ENCODE data around the gene NPTN. TPM values are rescaled to one million over a fixed set of nuclear protein-coding genes. Genes with fewer than 3 reads are reported as not detected.
"Not testable (repeated sequence)": the region's sequence is repeated elsewhere in the genome, so short reads cannot be mapped to it uniquely, and the experiment has no call there.

Gene NPTN
- total RNA-seq, 1 donor from 2014 or later = 98.5 TPM

DNA sequence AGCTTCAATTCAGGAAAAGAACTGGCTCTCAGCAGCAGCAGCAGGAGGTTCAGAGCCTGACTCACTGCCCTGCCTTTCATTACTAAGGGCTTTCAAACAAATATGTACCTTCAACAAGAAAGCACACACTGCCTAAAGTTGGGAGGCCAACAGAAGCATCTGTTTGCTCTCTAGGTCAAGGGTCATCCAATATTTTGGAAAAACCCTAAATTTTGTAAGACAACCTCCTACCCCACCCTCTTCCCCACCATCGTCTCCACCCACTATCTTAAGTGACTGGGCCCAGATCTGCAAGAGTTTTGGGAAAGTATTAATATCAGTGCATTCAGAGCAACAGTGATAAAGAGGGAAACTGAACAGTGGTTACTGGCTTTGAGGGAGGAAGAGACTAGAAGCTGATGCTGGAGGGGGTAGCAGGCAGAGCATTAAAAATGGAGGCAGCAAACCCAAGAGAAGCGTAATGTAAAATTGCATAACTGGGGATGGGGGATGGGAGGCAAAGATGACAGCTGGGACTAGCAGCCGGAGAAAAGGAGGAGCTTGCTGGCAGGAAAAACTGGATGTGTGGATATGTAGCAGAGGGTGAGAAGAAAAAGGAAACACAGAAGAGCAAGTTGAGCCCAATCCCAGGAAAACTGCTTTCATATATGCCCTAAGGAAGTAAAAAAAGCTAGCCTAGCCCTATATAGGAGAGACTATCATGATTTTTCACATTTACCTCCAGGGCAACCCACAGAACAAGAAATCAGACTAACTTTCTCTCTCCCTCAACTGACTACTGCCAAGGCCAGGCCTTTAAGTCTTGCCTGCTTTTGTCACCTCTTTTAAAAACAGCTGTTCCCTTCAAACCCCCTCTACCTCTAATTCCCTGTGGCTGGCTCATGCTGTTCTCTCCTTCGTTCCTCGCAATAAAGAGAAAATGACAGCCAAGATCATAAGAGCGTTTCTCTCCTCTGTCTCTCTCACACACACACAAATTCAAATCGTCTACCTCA, 31.4 kb downstream of the NPTN start:
- peak; percentile 87 for DNase-seq (ENCODE audit: low read depth)

DNA sequence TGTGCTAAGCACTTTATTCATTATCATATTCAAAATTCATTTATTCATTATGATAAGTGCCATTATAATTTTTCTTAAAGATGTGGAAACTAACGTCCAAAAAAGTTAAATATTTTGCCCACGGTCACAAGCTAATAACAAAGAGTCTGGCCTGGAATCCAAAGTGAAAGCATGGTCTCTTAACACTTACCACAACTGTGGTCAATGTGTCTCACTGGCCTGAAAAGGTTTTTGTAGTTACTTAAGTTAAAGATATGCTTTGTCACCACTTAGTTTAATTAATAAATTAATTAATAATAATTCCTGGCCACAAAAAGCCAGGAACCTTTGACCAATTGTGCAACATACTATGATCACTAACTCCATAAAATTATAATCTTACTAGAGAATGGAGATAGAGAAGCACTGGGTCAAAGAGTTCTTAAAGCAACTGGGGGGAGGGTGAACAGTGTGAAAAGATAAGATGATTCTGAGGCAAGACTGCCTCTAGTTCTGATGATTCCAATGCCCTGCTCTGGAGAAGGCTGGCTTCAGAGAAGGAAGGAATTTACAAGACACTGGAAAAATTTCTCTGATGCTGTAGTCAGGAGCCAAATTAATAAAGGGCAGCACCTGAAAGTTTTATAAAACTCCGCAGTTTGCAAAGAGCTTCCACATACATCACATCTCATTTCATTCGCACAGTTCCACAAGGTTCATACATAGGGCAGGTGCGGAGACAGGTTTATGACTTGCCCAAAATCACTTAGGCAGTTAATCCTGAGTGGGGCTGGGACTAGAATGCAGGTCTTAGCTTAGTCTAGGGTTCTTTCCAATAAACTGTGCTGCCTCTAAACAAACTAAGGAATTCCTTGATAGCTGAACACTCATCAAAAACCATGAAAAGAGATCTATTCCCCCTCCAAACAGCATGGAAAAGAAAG, 32.5 kb downstream of the NPTN start:
- DNase-seq (ENCODE audit: low read depth) = no peak

DNA sequence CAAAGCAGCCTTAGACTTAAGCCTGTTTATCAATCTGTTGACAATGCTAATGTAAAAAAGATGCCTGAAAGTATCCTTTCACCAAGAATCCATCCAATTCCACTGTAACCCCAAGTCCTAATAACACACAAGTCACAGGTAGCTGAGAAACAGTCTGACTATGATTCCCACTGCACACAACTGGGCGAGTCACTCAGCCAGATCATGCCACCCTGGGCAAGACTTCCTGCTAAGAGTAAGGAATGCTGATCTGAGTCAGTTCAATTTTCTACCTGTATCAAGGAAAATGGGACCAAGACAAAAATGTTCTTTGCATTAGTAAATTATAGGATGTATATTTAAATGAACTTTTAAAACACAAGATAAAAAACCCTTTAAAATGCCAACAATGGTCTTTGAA, 33.3 kb downstream of the NPTN start:
- DNase-seq (ENCODE audit: low read depth) = no peak

DNA sequence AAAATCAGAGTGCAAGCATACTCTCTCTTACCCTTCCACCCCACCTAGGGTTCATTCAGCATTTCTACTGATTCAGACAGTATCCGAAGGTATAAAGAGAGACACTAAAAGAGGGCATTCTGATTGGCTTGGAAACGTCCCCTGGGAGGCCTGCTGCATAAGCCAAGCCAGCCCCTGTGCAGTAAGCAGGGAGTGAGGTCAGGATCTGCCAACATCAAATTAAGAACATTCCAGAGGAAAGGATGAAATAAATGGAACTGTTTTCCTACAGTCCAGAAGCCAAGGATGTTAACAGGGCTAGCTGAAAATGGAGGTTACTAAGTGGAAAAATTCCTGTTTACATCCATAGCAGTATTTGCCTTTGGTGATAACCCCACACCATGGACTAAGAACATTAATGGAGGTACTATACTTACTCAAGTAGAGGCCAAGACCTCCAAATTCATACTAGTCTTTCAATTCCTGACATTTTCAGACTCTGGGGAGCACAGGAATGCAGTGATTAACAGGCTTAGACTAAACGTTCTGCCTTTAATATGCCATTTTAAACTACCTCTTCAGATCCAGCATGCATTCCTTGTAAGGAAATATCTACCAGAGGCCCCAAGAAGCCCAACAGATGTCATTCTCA, 34.5 kb downstream of the NPTN start:
- DNase-seq (ENCODE audit: low read depth) = no peak

DNA sequence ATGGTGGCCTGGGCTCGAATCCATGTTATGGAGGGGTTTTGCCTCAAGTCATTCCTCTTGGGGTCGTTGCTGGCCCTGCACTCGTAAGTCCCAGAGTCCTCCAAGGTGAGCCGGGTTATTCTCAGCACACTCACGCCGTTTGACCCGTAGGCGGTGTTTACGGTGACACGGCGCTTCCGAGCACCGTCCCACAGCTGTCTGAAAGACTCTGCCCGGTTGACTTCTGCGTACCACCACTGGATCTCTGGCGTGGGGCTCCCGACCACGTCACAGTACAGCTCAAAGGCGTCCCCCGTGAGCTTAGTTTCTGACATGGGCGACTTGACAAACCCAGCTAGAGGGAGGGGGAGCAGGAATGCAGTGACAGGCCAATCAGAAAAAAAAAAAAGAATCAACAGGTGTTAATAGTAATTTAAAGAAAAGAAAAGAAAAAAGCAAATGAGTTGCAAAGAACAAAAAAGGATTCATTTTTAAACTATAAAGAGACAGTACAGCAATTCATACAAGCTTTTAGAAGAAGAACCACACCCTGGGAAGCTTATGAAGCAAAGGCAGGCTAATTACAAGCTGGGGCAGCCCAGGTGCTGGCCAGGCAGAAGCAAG, 36.1 kb downstream of the NPTN start:
- no peak for DNase-seq (ENCODE audit: low read depth)

DNA sequence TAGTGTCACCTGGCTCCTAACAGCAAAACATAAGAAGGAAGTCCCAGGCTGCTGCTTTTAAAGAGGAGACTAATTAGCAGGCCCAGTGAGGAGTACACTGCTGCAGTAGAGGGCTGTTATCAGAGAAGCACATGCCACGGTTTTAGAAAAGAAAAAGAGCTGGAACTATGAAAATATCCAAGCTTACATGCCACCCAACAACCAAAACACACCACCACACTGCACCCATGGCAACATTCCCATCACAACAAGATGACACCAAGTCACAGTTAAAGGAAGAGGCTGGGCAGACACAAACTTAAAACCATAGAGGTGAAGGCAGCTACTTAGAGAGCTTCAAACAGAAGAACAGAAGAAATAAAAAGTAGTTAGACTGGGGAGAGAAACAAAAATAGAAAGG, 37.0 kb downstream of the NPTN start:
- DNase-seq (ENCODE audit: low read depth) = peak; percentile 14

DNA sequence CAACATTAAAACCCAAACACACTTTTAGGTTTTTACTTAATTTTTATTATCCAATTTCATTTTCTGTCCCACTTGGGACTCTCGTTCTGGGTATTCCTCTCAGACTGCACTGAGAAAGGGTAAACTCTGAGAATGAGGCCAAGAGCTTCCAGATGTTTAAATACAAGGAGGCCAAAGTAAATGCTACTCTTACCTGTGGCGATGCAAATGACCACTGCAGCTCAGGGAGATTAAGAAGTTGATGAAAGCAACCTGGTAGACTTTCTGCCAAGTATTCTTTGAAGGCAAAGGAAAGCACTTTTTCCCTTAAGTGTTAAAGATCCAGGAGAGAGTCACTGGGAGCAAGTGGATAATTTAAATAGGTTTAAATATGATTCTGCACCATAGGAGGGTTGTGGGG, 39.1 kb downstream of the NPTN start:
- DNase-seq (ENCODE audit: low read depth) = no peak

DNA sequence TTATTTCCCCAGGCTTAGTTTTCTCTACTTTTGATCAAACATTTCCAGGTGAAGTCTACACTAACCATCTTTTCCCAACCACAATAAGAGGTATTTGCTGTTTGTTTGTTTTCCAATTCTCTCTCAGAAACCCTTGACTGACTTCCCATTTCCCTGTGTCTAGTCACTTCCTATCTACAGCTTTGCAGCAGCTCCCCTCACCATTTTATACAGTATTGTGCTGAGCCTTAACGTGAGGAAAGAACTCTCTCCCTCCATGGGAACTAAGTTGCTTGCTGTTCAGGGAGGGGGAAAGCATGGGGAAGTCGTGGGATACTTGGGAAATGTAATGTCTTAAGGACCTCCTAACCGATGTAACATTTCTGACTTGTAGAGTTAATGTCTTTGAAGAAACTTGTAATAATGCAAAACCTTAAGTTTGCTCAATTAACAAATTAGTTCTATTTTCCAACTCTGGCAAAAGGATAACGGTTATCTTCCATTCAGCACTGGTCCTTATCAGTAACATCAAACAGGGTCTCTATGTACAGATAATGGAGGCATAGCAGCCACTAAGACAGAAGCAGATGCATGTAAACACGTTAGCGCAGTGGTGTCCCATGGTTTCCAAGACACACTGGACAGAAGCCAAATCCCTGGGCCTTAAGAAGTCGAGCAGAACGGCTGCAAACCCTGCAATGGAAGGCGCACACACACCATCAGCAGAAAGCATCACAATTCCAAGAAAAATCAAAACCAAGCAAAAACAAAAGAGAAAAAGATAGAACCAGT, 39.7 kb downstream of the NPTN start:
- no peak for DNase-seq (ENCODE audit: low read depth)

DNA sequence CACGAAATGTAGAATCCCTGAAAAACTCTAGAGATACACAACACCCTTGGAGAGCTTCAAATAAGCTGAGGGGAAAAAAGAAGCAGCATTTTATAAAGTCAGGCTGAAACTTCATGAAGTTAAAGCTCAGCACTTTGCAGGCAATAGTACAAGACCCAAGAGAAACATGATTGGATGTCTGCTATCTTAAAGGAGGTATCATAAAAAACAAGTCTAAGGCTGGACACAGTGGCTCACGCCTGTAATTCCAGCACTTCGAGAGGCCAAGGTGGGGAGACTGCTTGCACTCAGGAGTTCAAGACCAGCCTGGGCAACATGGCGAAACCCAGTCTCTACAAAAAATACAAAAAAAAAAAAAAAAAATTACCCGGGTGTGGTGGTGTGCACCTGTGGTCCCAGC, 42.9 kb downstream of the NPTN start:
- no peak for DNase-seq (ENCODE audit: low read depth)

DNA sequence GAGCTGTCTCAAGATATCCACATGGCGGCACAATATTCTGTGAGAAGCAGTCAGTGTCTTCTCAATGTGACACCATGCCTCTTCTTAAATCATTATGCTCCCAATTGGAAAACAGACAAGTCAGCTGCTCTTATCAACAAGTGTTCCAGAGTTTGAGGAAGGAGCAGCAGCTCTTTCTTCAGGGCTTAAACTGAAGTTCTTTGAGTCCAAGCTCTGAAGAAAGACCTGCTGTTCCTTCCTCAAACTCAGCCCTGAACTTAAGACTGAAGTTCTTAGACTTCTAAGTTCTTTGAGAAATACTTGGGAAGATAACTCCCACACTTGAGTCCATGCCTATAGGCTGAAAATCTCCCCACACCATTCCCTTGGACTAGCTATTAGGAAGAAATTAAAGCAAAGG, 43.4 kb downstream of the NPTN start:
- DNase-seq (ENCODE audit: low read depth) = no peak

DNA sequence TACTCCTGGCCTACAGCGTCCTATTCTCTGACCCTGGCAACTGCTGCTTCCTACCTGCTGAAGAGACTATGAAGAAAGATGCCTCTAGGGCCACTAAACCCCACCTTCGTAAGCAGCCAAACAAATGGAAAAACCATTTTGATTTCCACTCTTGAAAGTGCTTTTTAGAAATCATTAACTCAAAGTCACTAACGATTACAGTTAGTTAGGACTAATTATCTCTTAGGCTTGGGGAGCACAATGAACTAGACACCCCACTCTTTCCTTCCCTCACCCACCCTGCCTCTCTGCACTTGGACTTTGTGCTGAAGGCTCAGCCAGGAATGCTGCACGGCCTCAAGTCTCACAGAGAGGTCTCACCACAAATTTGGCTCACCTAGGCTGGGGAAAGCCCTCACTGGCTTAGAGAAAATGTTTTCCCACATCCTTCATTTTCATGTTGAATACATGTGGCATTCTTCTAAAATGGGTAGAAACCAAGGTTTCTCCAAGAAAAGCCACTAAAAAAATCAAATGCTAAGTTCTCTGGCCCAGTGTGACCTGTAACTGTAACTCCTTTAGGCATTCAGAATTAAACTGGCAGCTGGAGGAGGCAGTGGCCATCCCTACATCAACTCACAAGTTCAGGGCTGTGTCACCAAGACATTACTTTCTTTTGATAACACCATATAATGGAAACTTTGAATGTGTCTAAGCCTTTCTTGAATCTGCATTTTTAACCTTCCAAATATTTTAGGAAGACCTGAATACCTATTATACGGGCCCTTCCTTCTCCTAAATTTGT, 47.1 kb downstream of the NPTN start:
- no peak for DNase-seq (ENCODE audit: low read depth)

DNA sequence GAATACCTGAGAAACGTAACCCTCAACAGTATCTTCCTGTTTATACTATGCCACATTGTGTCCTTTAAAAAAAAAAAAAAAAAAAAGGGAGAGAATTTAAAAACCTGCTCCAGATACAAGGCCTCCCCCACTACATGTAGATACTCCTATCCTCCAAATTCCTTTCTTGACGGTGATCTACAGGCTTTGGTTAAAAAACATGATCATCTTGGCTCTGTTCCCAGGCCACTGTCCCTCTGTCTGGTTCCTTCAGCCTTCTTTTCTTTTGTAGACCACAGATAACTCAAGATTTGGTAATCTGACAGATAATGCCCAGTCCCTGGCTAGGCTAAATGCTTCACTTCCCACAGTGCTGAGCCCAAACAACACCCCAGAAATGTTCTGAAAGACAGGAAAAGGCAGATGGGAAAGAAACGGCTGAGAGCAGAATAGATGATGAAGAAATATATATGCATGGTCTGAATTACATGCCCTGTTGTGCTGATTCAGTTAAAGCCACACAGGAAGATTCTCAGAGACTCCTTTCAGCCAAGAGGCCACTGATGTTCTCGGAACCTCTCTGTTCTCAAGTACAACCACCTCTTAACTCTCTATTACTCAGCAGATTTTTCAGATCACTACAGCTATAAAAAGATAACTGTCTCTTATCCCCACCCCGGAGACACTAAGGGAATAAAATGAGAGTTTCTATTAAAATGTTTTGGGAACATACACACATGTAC, 48.3 kb downstream of the NPTN start:
- no peak for DNase-seq (ENCODE audit: low read depth)

DNA sequence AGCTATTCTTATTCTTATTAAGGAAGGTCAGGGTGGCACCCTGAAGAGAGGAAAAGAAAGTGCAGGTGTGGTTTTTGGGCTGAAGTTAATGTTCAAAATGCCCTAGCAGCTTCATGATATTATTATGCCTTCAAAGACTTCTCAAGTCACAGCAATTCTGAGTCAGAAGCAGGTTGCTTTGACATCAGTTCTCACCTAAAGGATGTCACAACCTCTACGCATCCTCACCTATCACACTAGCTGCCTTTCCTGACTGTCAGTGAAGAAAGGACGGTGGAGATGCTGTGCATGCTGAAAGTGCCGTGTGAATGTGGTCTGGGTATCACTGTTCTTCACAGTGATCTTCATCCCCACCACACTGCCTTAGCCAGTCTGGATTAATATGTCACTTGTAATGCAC, 49.6 kb downstream of the NPTN start:
- DNase-seq (ENCODE audit: low read depth) = no peak

DNA sequence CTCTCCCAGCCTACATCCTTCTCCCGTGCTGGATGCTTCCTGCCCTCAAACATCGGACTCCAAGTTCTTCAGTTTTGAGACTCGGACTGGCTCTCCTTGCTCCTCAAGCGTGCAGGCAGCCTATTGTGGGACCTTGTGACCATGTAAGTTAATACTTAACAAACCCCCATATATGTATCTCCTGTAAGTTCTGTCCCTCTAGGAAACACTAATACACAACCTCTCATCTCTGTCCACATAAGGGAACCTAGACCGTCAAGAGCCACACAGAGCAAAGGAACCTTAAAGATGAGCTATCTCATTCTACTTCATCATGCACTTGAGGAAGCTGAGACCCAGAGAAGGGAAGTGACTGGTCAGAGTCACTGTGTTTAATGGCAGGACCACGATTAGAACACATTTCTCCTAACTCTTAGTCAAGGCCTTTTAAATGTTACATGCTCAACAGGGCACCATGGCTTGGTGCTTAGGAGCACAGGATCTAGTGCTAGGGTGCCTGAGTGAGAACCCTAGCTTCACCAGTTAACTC, 50.3 kb downstream of the NPTN start:
- DNase-seq (ENCODE audit: low read depth) = no peak

DNA sequence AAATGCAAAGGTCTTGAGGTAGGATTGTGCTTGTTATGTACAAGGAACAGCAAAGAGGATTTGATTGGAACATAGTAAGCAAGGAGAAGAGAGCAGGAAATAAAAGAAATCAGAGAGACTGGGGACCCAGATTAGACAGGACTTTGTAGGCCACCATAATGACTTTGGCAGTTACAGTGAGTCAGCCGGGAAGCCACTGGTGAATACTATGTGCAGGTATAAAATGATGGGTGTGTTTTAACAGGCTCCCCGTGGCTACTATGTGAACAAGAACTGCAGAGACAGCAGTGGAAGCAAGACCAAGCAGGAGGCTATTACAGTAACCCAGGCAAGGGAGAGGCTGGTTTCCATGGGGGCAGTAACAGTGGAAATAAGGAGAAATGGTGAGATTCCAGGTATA, 55.2 kb downstream of the NPTN start:
- DNase-seq (ENCODE audit: low read depth) = no peak

DNA sequence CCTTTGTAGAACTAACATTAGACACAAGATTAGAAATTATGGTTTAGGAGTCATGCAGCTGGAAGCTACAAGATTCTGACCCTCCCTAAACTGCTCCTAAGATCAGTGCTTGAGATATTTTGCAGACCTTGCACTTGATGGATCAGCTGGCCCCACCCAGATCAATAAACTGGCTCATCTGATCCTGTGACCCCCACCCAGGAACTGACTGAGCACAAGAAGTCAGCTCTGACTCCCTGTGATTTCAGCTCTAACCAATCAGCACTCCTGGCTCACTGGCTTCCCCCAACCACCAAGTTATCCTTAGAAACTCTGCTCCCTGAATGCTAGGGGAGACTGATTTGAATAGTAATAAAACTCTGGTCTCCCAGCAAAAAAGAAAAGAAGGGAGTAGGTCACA, 55.6 kb downstream of the NPTN start:
- DNase-seq (ENCODE audit: low read depth) = not testable (repeated sequence)

DNA sequence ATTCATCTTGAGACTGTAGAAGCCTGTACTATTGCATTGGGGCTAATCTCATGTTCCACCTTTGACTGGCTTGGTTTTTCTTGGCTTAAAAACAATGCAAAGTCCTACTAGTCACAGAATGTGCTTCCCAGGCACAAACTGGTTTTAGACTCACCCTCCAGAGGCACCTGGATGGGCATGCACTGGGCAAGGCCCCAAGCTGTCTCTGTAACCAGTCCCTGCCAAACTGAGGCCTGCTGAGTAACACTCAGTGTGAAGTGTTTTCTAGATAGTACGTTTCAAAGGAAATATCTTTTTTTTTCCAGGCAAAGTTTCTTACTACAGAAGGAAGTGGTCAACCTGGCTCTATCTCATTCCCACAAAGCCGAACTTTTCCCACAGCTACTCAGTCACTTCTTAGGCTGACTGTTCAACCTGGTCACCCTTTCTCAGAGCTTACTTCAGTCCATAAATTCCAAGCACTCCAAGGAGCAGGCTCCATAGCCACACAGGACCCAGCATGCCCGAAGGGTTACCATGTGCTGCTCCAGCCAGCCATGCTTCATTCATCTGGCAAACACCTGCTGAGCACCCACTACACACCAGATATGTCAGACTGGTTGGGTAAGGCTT, 57.4 kb downstream of the NPTN start:
- DNase-seq (ENCODE audit: low read depth) = no peak

DNA sequence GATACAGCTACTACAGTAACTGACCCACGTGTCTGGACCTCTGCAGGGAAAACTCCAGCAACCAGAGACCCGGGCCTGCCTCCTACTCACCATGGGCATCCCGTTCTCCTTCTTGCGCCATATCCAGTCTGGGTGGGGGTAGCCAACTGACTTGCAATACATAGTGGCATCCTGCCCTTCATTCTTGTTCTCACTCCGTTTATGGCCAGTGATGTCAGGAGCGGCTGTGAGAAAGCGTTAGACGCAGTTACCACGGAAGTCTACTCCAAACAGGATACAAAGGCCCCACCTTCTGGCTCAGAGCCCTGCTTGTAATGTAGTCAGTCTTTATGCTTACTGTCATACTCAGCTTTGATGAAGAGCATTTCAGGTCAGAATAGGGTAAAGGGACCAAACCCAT, 59.6 kb downstream of the NPTN start:
- DNase-seq (ENCODE audit: low read depth) = no peak

Measured in myocyte (in vitro differentiated cells).